Measurements from ENCODE around the gene BPNT1.

GRCh38 chr1:220119043-220119512, 29.5 kb upstream of the BPNT1 start:
- no peak for TF ChIP-seq CTCF (conservative IDR thresholded peaks at IDR 0.05)
- no peak for TF ChIP-seq EZH2 (IDR thresholded peaks at IDR 0.05; ENCODE audit: low read depth)
